Measurements from ENCODE around the gene CST7.
A peak's percentile ranks its signal among the peaks of the same experiment; 100 is the strongest.

Gene CST7

DNA sequence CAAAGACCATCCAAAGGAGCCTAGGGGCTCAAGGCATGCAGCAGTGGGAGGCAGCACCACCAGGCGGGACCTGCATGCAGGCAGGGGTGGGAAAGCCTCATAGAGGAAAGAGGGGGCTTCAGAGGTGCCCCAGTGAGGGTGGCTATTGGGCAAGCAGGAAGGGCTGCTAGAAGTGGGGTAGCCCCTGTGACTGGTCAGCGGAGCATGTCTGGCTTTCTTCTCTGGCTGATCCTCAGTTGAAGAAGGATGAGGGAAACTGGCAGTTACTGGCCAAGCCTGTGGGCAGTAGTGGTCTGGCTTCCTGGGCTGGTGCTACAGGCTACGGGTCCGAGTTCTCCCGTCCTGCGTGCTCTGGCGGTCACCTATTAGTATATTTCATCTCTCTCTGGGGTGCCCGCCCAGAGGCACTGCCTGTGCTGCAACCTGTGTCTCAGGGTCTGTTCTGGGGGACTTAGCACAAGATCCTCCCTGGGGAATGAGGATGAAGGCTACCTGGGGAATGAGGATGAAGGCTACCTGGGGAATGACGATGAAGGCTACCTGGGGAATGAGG is 35.9 kb upstream of the CST7 start:
- Histone ChIP-seq H3K27ac (no peak overlapping the region), H3K36me3 (ENCODE audit: insufficient read depth, low read length) (no peaks in the 10 kb centered on the region), H3K9me3 (ENCODE audit: low read depth, low read length) (no peaks in the 10 kb centered on the region), H3K4me3 (no peak overlapping the region), H3K9ac (ENCODE audit: insufficient read length) (no peak overlapping the region)
- TF ChIP-seq FOXP2 (optimal IDR thresholded peaks at IDR 0.05; ENCODE audit: control extremely low read depth, extremely low read length, insufficient read depth), result no peak
- no peak for TF ChIP-seq EZH2 (IDR thresholded peaks at IDR 0.05)
- TF ChIP-seq POLR2AphosphoS5 (IDR thresholded peaks at IDR 0.05; ENCODE audit: borderline replicate concordance, low read depth, low read length), result no peak
- no peak for DNase-seq (ENCODE audit: low read depth, low spot score)

DNA sequence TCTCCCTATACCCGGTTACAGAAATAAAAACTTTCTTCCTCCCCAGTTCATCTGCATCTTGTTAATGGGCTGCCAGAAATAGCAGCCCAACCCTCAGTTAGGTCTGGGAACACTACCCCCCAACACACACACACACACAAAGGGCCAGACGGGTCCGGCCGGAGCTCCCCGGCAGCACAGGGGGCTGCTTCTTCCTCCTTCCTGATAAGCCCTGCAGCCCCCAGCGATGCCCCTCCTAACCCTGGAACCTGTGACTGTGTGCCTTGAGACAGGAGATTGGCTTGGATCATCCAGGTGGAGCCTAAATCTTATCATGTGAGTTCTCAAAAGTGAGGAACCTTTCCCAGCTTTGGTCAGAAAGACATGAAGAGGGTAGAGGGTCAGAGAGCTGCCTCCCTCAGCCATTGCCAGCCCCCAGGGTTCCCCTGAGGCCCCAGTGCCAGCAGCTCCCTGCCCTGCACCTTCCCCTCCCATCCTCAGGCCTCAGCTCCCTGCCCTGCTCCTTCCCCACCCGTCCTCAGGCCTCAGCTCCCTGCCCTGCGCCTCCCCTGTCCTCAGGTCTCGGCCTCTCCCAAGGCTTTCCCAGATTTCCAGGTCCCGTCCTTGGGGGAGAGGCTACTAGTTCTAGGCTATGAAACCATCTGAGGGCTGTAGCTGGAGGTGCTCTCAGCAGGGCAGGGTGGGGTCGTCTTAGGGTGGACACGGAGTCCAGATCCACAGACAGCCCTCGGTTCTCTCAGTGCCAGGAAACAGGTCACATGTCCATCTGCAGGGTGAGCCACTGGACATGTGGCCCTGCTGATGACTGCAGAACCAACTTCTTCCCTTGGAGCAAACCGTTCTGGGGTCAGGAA is 34.5 kb upstream of the CST7 start:
- Histone ChIP-seq H3K4me3 (no peak overlapping the region), H3K9ac (ENCODE audit: insufficient read length) (no peak overlapping the region), H3K27ac (no peak overlapping the region), H3K9me3 (ENCODE audit: low read depth, low read length) (no peaks in the 10 kb centered on the region), H3K36me3 (ENCODE audit: insufficient read depth, low read length) (no peaks in the 10 kb centered on the region)
- TF ChIP-seq FOXP2 (optimal IDR thresholded peaks at IDR 0.05; ENCODE audit: control extremely low read depth, extremely low read length, insufficient read depth) (no peak), EZH2 (IDR thresholded peaks at IDR 0.05) (no peak), POLR2AphosphoS5 (IDR thresholded peaks at IDR 0.05; ENCODE audit: borderline replicate concordance, low read depth, low read length) (no peak)
- DNase-seq (ENCODE audit: low read depth, low spot score), result no peak

DNA sequence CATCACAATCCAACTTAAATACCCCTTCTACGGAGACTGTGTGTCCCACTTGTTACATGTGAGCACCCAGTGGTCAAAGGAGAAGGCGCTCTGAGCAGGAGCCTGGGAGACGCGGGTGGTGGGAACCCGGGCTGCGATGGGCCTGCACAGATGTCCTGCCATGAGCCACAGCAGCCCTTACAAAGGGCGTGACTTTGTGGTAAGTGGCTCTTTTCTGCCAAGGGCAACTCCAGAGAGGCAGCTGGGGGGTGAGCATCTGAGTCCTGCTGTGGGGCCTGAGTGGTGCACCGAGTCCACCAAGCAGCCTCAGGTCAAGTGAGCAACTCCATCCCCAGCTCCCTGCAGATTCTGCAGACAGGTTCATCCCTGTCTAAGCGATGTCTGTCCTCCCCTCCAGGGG is 33.6 kb upstream of the CST7 start:
- TF ChIP-seq FOXP2 (optimal IDR thresholded peaks at IDR 0.05; ENCODE audit: control extremely low read depth, extremely low read length, insufficient read depth) (no peak), EZH2 (IDR thresholded peaks at IDR 0.05) (no peak), POLR2AphosphoS5 (IDR thresholded peaks at IDR 0.05; ENCODE audit: borderline replicate concordance, low read depth, low read length) (no peak)
- Histone ChIP-seq H3K9ac (ENCODE audit: insufficient read length) (no peak overlapping the region), H3K9me3 (ENCODE audit: low read depth, low read length) (no peaks in the 10 kb centered on the region), H3K36me3 (ENCODE audit: insufficient read depth, low read length) (no peaks in the 10 kb centered on the region), H3K4me3 (no peak overlapping the region), H3K27ac (no peak overlapping the region)
- no peak for DNase-seq (ENCODE audit: low read depth, low spot score)

DNA sequence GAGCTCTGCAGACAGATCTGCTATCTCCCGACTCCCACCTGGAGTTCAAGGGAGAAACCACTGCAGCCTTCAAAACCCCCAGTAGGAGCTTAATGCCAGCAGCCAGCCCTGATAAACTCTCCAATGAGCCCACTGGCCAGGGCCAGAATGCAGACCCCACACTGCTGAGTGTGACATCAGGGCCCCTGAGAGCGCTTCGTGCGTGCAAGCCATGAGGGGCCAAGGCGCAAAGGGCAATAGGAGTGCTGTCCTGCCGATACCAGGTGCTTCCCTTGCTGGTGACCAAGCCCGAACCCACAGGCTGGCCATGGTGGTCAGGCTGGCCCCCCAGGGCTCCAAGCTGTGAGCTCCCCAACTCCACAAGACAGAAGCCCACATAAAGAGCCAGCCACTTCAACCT is 33.2 kb upstream of the CST7 start:
- TF ChIP-seq FOXP2 (optimal IDR thresholded peaks at IDR 0.05; ENCODE audit: control extremely low read depth, extremely low read length, insufficient read depth) (no peak), EZH2 (IDR thresholded peaks at IDR 0.05) (no peak), POLR2AphosphoS5 (IDR thresholded peaks at IDR 0.05; ENCODE audit: borderline replicate concordance, low read depth, low read length) (no peak)
- no peak for DNase-seq (ENCODE audit: low read depth, low spot score)
- H3K9ac ChIP-seq (ENCODE audit: insufficient read length), result no peak overlapping the region
- H3K27ac ChIP-seq, result no peak overlapping the region
- no peak overlapping the region for H3K4me3 ChIP-seq
- no peaks in the 10 kb centered on the region for H3K36me3 ChIP-seq (ENCODE audit: insufficient read depth, low read length)
- no peaks in the 10 kb centered on the region for H3K9me3 ChIP-seq (ENCODE audit: low read depth, low read length)

DNA sequence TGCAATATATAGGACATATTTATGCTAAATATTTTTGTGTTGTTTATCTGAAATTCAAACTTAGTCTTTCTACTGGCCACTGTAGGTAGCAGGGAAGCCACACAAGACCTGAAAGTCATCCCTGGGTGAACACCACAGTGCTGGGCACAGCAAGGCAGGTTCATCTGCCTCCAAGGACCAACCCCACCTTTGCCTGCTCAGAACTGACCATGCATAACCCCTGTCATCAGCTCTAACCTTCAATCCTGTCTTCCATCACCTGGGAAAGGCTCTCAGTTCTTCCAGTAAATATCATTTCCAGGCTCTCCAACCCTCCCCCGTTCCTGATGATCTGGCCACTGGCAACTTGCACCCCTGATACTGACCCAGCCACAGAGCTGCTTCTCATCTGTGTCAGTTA is 32.7 kb upstream of the CST7 start:
- Histone ChIP-seq H3K9ac (ENCODE audit: insufficient read length) (no peak overlapping the region), H3K4me3 (no peak overlapping the region), H3K9me3 (ENCODE audit: low read depth, low read length) (no peaks in the 10 kb centered on the region), H3K27ac (no peak overlapping the region), H3K36me3 (ENCODE audit: insufficient read depth, low read length) (no peaks in the 10 kb centered on the region)
- no peak for DNase-seq (ENCODE audit: low read depth, low spot score)
- TF ChIP-seq FOXP2 (optimal IDR thresholded peaks at IDR 0.05; ENCODE audit: control extremely low read depth, extremely low read length, insufficient read depth) (no peak), EZH2 (IDR thresholded peaks at IDR 0.05) (no peak), POLR2AphosphoS5 (IDR thresholded peaks at IDR 0.05; ENCODE audit: borderline replicate concordance, low read depth, low read length) (no peak)

DNA sequence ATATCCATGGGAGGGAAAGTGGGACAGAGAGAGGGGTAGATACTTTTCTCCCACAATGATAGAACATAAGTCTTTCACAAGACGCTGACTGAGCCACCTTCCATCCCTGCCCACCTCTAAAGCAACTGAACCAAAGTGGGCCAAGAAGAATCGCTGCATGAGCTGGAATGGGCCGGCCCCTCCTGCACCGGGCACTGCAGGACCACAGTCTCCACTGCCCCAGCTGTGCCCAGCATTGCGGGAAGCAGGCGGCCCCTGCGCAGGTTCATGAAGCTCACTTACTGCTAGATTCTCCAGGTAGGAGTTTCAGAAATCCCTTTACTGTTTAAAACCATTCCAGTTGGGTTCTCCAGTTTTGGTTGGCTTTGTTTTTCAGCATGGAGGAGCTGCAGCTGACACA is 32.0 kb upstream of the CST7 start:
- Histone ChIP-seq H3K4me3 (no peak overlapping the region), H3K9ac (ENCODE audit: insufficient read length) (no peak overlapping the region), H3K27ac (no peak overlapping the region), H3K9me3 (ENCODE audit: low read depth, low read length) (no peaks in the 10 kb centered on the region), H3K36me3 (ENCODE audit: insufficient read depth, low read length) (no peaks in the 10 kb centered on the region)
- no peak for DNase-seq (ENCODE audit: low read depth, low spot score)
- TF ChIP-seq EZH2 (IDR thresholded peaks at IDR 0.05) (no peak), FOXP2 (optimal IDR thresholded peaks at IDR 0.05; ENCODE audit: control extremely low read depth, extremely low read length, insufficient read depth) (no peak), POLR2AphosphoS5 (IDR thresholded peaks at IDR 0.05; ENCODE audit: borderline replicate concordance, low read depth, low read length) (no peak)

DNA sequence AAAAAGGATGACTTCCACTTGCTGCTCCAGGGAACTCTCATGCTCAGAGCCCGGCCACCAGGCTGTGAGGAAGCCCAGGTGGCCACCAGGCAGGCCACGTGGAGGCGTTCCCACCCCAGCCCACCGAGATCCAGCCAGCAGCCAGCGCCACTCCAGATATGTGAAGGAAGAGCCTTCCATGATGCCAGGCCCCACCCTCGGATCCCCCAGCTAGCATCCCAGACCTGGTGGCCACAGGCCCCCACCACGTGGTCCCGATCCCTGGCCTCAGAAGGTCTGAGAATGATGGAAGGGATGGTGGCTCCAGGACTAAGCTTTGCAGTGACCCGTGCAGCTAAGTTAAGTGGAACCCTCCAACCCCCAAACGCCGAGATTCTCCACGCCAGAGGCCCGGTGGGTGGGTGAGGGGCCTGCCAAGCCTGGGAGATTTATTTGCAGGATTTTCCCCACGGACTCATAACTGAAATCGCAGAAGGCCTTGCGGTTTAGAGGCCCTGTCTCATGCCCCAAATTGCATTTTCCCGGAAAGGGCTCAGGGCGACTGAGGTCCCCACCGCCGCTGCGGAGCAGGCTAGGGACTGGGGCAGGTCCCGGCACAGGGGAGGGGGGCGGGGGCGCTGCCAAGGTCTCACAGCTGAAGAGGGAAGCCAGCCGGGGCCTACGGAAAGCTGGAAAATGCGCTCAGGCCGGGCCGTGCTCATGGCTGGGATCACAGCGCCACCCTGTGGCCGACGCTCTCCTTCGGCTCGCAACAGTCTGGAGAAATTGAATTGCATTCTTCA is 31.1 kb upstream of the CST7 start:
- no peaks in the 10 kb centered on the region for H3K9me3 ChIP-seq (ENCODE audit: low read depth, low read length)
- DNase-seq (ENCODE audit: low read depth, low spot score), result peak; percentile 12
- H3K9ac ChIP-seq (ENCODE audit: insufficient read length), result no peak overlapping the region
- H3K27ac ChIP-seq, result no peak overlapping the region
- no peaks in the 10 kb centered on the region for H3K36me3 ChIP-seq (ENCODE audit: insufficient read depth, low read length)
- 0 out of 2 replicates have a peak overlapping the region, but pooled peaks have one; percentile 25 for H3K4me3 ChIP-seq
- TF ChIP-seq POLR2AphosphoS5 (IDR thresholded peaks at IDR 0.05; ENCODE audit: borderline replicate concordance, low read depth, low read length), result no peak
- TF ChIP-seq EZH2 (IDR thresholded peaks at IDR 0.05), result no peak
- no peak for TF ChIP-seq FOXP2 (optimal IDR thresholded peaks at IDR 0.05; ENCODE audit: control extremely low read depth, extremely low read length, insufficient read depth)
